Stomach (tissue), 19 donors: ENCODE data around the gene NPIPB2. TPM values are rescaled to one million over a fixed set of nuclear protein-coding genes. Genes with fewer than 3 reads are reported as not detected.
"Not testable (repeated sequence)": the region's sequence is repeated elsewhere in the genome, so short reads cannot be mapped to it uniquely, and the experiment has no call there.

Experiments
- DNase-seq, 2 donors: peaks; one replicate each; pipeline versions ENCODE4 v3.0.0 to v3.0.0-alpha.2; 2013 to 2019
- H3K27ac ChIP-seq, 5 donors: fragments of 200-600 bp in 4 of 5; sonication (generic) in 4 of 5; one replicate each; pipeline ENCODE4 v1.5.1; 2013 to 2019; ENCODE audit warnings: mild to moderate bottlenecking in 1 of 5, moderate library complexity in 1 of 5
- H3K27me3 ChIP-seq, 3 donors: fragments of 200-600 bp; sonication (generic); one replicate each; pipeline ENCODE4 v1.5.1; 2017 to 2019; ENCODE audit warnings: mixed run types in 1 of 3
- H3K36me3 ChIP-seq, 4 donors: fragments of 200-600 bp; sonication (generic); 1 replicate in 3 of 4; 2 replicates in 1 of 4; pipeline ENCODE4 v1.5.1; 2016 to 2019
- H3K4me1 ChIP-seq, 4 donors: fragments of 200-600 bp; sonication (generic); one replicate each; pipeline ENCODE4 v1.5.1; 2016 to 2019
- H3K4me3 ChIP-seq, 4 donors: fragments of 200-600 bp; sonication (generic) in 3 of 4; one replicate each; pipeline ENCODE4 v1.5.1; 2016 to 2019; ENCODE audit warnings: mild to moderate bottlenecking in 1 of 4
- H3K9me3 ChIP-seq, 4 donors: fragments of 200-600 bp; sonication (generic); one replicate each; pipeline ENCODE4 v1.5.1; 2016 to 2019
- CTCF ChIP-seq, 7 experiments: fragments of 450-650 bp in 4 of 7; fragments of 200-600 bp in 3 of 7; sonication (generic) in 3 of 7; IDR thresholded peaks; one replicate each; pipeline ENCODE4 v1.5.1; 2016 to 2019; ENCODE audit warnings: antibody characterized with exemption in 7 of 7, control low read depth in 2 of 7, mild to moderate bottlenecking in 1 of 7
- EP300 ChIP-seq: sonication (generic); formaldehyde crosslinking; IDR thresholded peaks from one replicate; pipeline ENCODE4 v1.6.1; 2017; ENCODE audit warnings: antibody characterized with exemption
- POLR2A ChIP-seq, 4 donors: fragments of 450-650 bp; IDR thresholded peaks; one replicate each; pipeline ENCODE4 v1.6.1; 2016; ENCODE audit warnings: antibody characterized with exemption in 4 of 4, control low read depth in 2 of 4, mild to moderate bottlenecking in 1 of 4, moderate library complexity in 1 of 4
- POLR2AphosphoS5 ChIP-seq, 3 donors: sonication (generic); formaldehyde crosslinking; IDR thresholded peaks; one replicate each; pipeline ENCODE4 v1.6.1; 2016; ENCODE audit warnings: antibody characterized with exemption in 3 of 3
- WGBS, 5 donors: extraction: QIAGEN DNeasy Blood & Tissue Kit in 3 of 5; methylation state at CpG; one replicate each; pipeline versions ENCODE4 v1.1.5 to v1.1.7; 2013 to 2018; 5-methylcytosine and 5-hydroxymethylcytosine counted together
- intact Hi-C: fragments of 100-400 bp; cut with DNase I; formaldehyde crosslinking; loops from one replicate; pipeline ENCODE4 v1.15.1; 2023; ENCODE audit warnings: low total_unique reads
- long read RNA-seq, 10 donors: transcript quantifications; one replicate each; lab custom pipeline, GENCODE V29; 2026
- polyA plus RNA-seq, 3 donors: library from polyadenylated mRNA; stranded (reverse); fragments of 200-250 nt; gene quantifications; one replicate each; pipeline ENCODE4 v1.2.3, GENCODE V29; 2013
- total RNA-seq, 5 donors: library from RNA; depleted of rRNA; stranded (reverse); fragments of >200 nt; gene quantifications; one replicate each; pipeline versions ENCODE4 v1.1.0 to v1.2.3, GENCODE V29; 2014 to 2016
- donor health status: healthy with polysubstance abuse.
- donor health status: Bipolar disorder and iron deficiency.
- donor health status: healthy.

Gene NPIPB2
- total RNA-seq (10 to 100 TPM in 4 of 5 donors, 1 to 10 TPM in 1; 1.7 to 55.8 (median 29.4) TPM), polyA plus RNA-seq (1 to 10 TPM; 1.8 to 8.1 (median 3.1) TPM)
- long read RNA-seq, donor 1: 0 reads
- long read RNA-seq, donor 2: 0 reads
- long read RNA-seq, donor 3: 0 reads
- long read RNA-seq, donor 4: 0 reads
- long read RNA-seq, donor 5: 0 reads
- long read RNA-seq, donor 6: 0 reads
- long read RNA-seq, donor 7: 0 reads
- long read RNA-seq, donor 8: 0 reads
- long read RNA-seq, donor 9: 0 reads
- long read RNA-seq, donor 10: 0 reads

GRCh38 chr16:11941945-11942344, at the start of gene NPIPB2:
Gene NPIPB2 (minus strand): TSS chr16:11942045. CDS start chr16:11942045, 0 bp downstream.
- intact Hi-C loops: not testable (repeated sequence)

DNA sequence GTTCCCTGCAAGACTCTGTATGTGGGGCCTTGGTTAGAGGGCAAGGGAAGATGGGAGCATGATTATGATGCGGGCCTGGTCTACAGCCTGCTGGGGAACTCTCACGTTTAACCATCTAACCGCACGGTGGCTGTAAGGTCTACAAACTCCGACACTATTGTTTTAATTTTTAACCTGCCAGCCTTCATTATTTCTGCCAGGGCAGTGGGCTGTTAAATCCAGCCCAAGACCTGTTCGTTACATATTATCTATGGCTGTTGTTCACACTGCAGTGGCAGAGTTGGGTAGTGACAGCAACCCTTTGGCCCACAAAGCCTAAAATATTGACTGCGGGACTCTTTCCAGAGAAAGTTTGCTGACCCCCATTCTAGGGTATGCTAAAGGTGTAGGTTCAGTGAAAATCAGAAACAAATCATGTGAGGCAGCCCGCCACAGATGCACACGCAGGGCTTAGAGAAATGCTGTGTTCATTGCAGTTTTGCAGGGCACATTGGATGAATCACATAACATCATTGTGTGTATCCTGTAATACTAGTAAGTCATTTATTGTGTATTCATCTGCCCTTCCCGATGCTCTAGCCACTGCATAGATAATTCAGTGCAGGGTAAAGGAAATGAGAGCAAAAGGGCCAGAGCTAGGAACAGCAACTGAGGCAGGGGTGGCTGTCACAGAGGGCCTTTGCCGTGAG, 49.0 kb upstream of the NPIPB2 start:
- Histone ChIP-seq H3K4me1 (peaks cover 0 to 25% (median 13%) of the 10 kb centered on the region in 4 donors), H3K9me3 (no peaks in the 10 kb centered on the region), H3K27ac (no peak overlapping the region), H3K4me3 (no peak overlapping the region), H3K36me3 (no peaks in the 10 kb centered on the region), H3K27me3 (no peaks in the 10 kb centered on the region)
- 80 to 93% (median 92%) methylated on average over 11 of the region's 11 CpGs for WGBS, 5 donors
- intact Hi-C loops: no loop called here
- no peak for TF ChIP-seq POLR2AphosphoS5 (IDR thresholded peaks at IDR 0.05)
- TF ChIP-seq CTCF (IDR thresholded peaks at IDR 0.05): no peak
- TF ChIP-seq POLR2A (IDR thresholded peaks at IDR 0.05): no peak
- TF ChIP-seq EP300: no peak
- DNase-seq: no peak

More at GRCh38 chr16:11941945-11942344, at the start of gene NPIPB2:
- DNase-seq, H3K27ac ChIP-seq, H3K4me3 ChIP-seq, H3K4me1 ChIP-seq, H3K36me3 ChIP-seq, H3K9me3 ChIP-seq, H3K27me3 ChIP-seq: not testable (repeated sequence)
- 91 to 100% (median 99%) methylated on average over 1 to 3 of the region's 4 CpGs for WGBS, 5 donors

GRCh38 chr16:11988258-11988978, 46.6 kb upstream of the NPIPB2 start:
- no peak overlapping the region for H3K4me3 ChIP-seq
- H3K27ac ChIP-seq: no peak overlapping the region
- H3K4me1 ChIP-seq: peaks cover 0 to 20% (median 6%) of the 10 kb centered on the region in 4 donors
- H3K27me3 ChIP-seq: no peaks in the 10 kb centered on the region
- no peaks in the 10 kb centered on the region for H3K9me3 ChIP-seq
- DNase-seq: no peak
- WGBS, 5 donors: 57 to 83% (median 77%) methylated on average over 5 of the region's 5 CpGs
- no peaks in the 10 kb centered on the region for H3K36me3 ChIP-seq
- intact Hi-C loops: no loop called here
- TF ChIP-seq EP300: no peak
- TF ChIP-seq POLR2AphosphoS5 (IDR thresholded peaks at IDR 0.05): no peak
- no peak for TF ChIP-seq POLR2A (IDR thresholded peaks at IDR 0.05)
- no peak for TF ChIP-seq CTCF (IDR thresholded peaks at IDR 0.05)

- no peaks in the 10 kb centered on the region for H3K9me3 ChIP-seq
- intact Hi-C loops: no loop called here
- 85 to 92% (median 90%) methylated on average over 12 of the region's 12 CpGs for WGBS, 5 donors
- H3K4me3 ChIP-seq: no peak overlapping the region
- H3K36me3 ChIP-seq: no peaks in the 10 kb centered on the region
- no peak for DNase-seq
- H3K27me3 ChIP-seq: no peaks in the 10 kb centered on the region
- H3K27ac ChIP-seq: no peak overlapping the region
- peaks cover 0 to 13% (median 4%) of the 10 kb centered on the region in 4 donors for H3K4me1 ChIP-seq
- TF ChIP-seq CTCF (IDR thresholded peaks at IDR 0.05): no peak
- no peak for TF ChIP-seq POLR2AphosphoS5 (IDR thresholded peaks at IDR 0.05)
- no peak for TF ChIP-seq POLR2A (IDR thresholded peaks at IDR 0.05)
- no peak for TF ChIP-seq EP300
These were observed 44.7 kb upstream of the NPIPB2 start for GRCh38 chr16:11986521-11987057.
